DMS153 (cell line): ENCODE results near the gene NBEA.

Experiments
- DNase-seq: peaks from one replicate; lab custom pipeline; 2025; lab: John Stamatoyannopoulos, UW

NBEA gene

GRCh38 chr13:35595181-35595580 lies 653.1 kb downstream of the NBEA start:
- no peak for DNase-seq

- no peak for DNase-seq
Observed at GRCh38 chr13:35596321-35597030, 654.4 kb downstream of the NBEA start.

GRCh38 chr13:35597451-35597850 lies 655.4 kb downstream of the NBEA start:
- DNase-seq, result no peak

- DNase-seq, result no peak
Observed at GRCh38 chr13:35598233-35598632, 656.2 kb downstream of the NBEA start.

GRCh38 chr13:35598790-35599369 lies 656.8 kb downstream of the NBEA start:
- no peak for DNase-seq

GRCh38 chr13:35599384-35599783 lies 657.3 kb downstream of the NBEA start:
- DNase-seq, result no peak

- no peak for DNase-seq
Observed at GRCh38 chr13:35600137-35600536, 658.1 kb downstream of the NBEA start.

- DNase-seq, result no peak
Observed at GRCh38 chr13:35603593-35604285, 661.7 kb downstream of the NBEA start.

GRCh38 chr13:35614666-35615065 lies 672.6 kb downstream of the NBEA start:
- no peak for DNase-seq

- no peak for DNase-seq
Observed at GRCh38 chr13:35617420-35617819, 675.4 kb downstream of the NBEA start.

GRCh38 chr13:35618565-35619083 lies 676.6 kb downstream of the NBEA start:
- no peak for DNase-seq

GRCh38 chr13:35621989-35622388 lies 679.9 kb downstream of the NBEA start:
- peak; percentile 3 for DNase-seq

- no peak for DNase-seq
Observed at GRCh38 chr13:35629026-35629425, 687.0 kb downstream of the NBEA start.

GRCh38 chr13:35630551-35631275 lies 688.6 kb downstream of the NBEA start:
- peak; percentile 8 for DNase-seq

GRCh38 chr13:35631666-35632065 lies 689.6 kb downstream of the NBEA start:
- DNase-seq, result no peak

GRCh38 chr13:35643625-35644024 lies 701.6 kb downstream of the NBEA start:
- no peak for DNase-seq

- DNase-seq, result no peak
Observed at GRCh38 chr13:35646056-35646774, 704.1 kb downstream of the NBEA start.

- DNase-seq, result no peak
Observed at GRCh38 chr13:35648201-35648600, 706.1 kb downstream of the NBEA start.

GRCh38 chr13:35649162-35649561 lies 707.1 kb downstream of the NBEA start:
- no peak for DNase-seq

- no peak for DNase-seq
Observed at GRCh38 chr13:35659796-35660195, 717.7 kb downstream of the NBEA start.

GRCh38 chr13:35664747-35665146 lies 722.7 kb downstream of the NBEA start:
- no peak for DNase-seq

- no peak for DNase-seq
Observed at GRCh38 chr13:35669321-35669720, 727.3 kb downstream of the NBEA start.
